K562 (cell line): ENCODE results near the gene SFMBT2. TPM values are rescaled to one million over a fixed set of nuclear protein-coding genes. Genes with fewer than 3 reads are reported as not detected.
"Not testable (repeated sequence)": the region's sequence is repeated elsewhere in the genome, so short reads cannot be mapped to it uniquely, and the experiment has no call there.

Experiments used
- ATAC-seq: fragments of 200-7000 bp; cut with Tn5 transposase; 3 replicates; pipeline ENCODE4 v1.9.1; 2020; ENCODE audit warnings: moderate library complexity
- BruUV-seq: library from RNA; stranded (reverse); fragments of 400-500 nt; replicated peaks from 2 replicates; lab custom pipeline; 2021; lab: Mats Ljungman, UMichigan
- CTCF ChIA-PET: fragments of 300-600 bp; formaldehyde crosslinking; extraction: SDS; loops from one replicate; lab custom pipeline; 2021; ENCODE audit warnings: low intra/inter-chr PET ratio; lab: Yijun Ruan, JAX
- POLR2A ChIA-PET: fragments of 300-600, 350-650 bp; sonication (Branson Sonifier 250); formaldehyde crosslinking; extraction: SDS; loops from one replicate; lab custom pipeline; 2021; ENCODE audit warnings: antibody characterized with exemption, inconsistent platforms; lab: Yijun Ruan, JAX
- DNase-seq, 4 experiments: peaks; one replicate each; pipeline versions ENCODE4 v3.0.0 to v3.0.0-alpha.2; 2011 to 2018; ENCODE audit warnings: low spot score in 3 of 4, mixed read lengths in 3 of 4; ENCODE audit errors: extremely low read depth in 1 of 4
- FAIRE-seq: peaks from 2 replicates; lab custom pipeline; 2011; peaks lifted over from hg19 to GRCh38; lab: Jason Lieb, UNC
- H2AFZ ChIP-seq: 2 replicates; pipeline ENCODE4 v1.6.0; 2011; ENCODE audit warnings: low read depth, low read length, control low read depth, inconsistent platforms
- H3K27ac ChIP-seq: fragments of 200-600 bp; 3 replicates; pipeline ENCODE4 v1.8.0; 2011; ENCODE audit warnings: low read depth, mild to moderate bottlenecking, control low read depth, inconsistent platforms, low read length, moderate library complexity, mixed read lengths; ENCODE audit errors: extremely low read depth
- H3K27me3 ChIP-seq, 2 experiments: fragments of 300-600 bp in 1 of 2; 2 replicates in 1 of 2; 3 replicates in 1 of 2; pipeline versions ENCODE4 v1.6.0 to v1.8.0; 2011; ENCODE audit warnings: inconsistent platforms in 2 of 2, low read length in 2 of 2, mild to moderate bottlenecking in 1 of 2, mixed read lengths in 1 of 2, moderate library complexity in 1 of 2; ENCODE audit not compliant: control insufficient read depth in 2 of 2, insufficient read depth in 2 of 2
- H3K36me3 ChIP-seq: fragments of 300-600 bp; 3 replicates; pipeline ENCODE4 v1.8.0; 2011; ENCODE audit warnings: mild to moderate bottlenecking, low read length, inconsistent platforms; ENCODE audit not compliant: control insufficient read depth, insufficient read depth
- H3K4me1 ChIP-seq, 2 experiments: fragments of 200-600 bp in 1 of 2; replicated peaks in 1 of 2; 2 replicates in 1 of 2; 3 replicates in 1 of 2; pipeline versions ENCODE4 v1.5.1 to v1.8.0; 2011; ENCODE audit warnings: inconsistent platforms in 2 of 2, low read length in 2 of 2, mild to moderate bottlenecking in 1 of 2, mixed read lengths in 1 of 2, moderate library complexity in 1 of 2; ENCODE audit not compliant: control insufficient read depth in 2 of 2, insufficient read depth in 2 of 2
- H3K4me2 ChIP-seq: 2 replicates; pipeline ENCODE4 v1.6.1; 2011; ENCODE audit warnings: low read length, control low read depth, inconsistent platforms, mixed read lengths; ENCODE audit not compliant: insufficient read depth
- H3K4me3 ChIP-seq: fragments of 200-600 bp; sonication (generic), shearing (Covaris generic); 2 replicates; pipeline ENCODE4 v1.5.1; 2016; ENCODE audit warnings: control low read depth, inconsistent platforms
- H3K79me2 ChIP-seq: fragments of 200-600 bp; 3 replicates; pipeline ENCODE4 v1.8.0; 2011; ENCODE audit warnings: low read length, inconsistent platforms; ENCODE audit not compliant: control insufficient read depth, insufficient read depth
- H3K9ac ChIP-seq, 2 experiments: 2 replicates each; pipeline versions ENCODE4 v1.6.0 to v1.6.1; 2011; ENCODE audit warnings: low read depth in 2 of 2, low read length in 2 of 2, control low read depth in 1 of 2, inconsistent platforms in 1 of 2, mild to moderate bottlenecking in 1 of 2, mixed read lengths in 1 of 2; ENCODE audit not compliant: insufficient read depth in 1 of 2
- H3K9me1 ChIP-seq: one replicate; pipeline ENCODE4 v1.6.0; 2011; ENCODE audit warnings: inconsistent platforms, mild to moderate bottlenecking, low read length, moderate library complexity; ENCODE audit not compliant: control insufficient read depth, insufficient read depth
- H3K9me3 ChIP-seq: replicated peaks from 2 replicates; pipeline ENCODE4 v1.5.1; 2011; ENCODE audit warnings: low read depth, low read length, inconsistent platforms; ENCODE audit not compliant: control insufficient read depth, insufficient read depth
- H4K20me1 ChIP-seq: replicated peaks from 2 replicates; pipeline ENCODE4 v1.6.1; 2011; ENCODE audit warnings: low read length, inconsistent platforms, mixed read lengths; ENCODE audit not compliant: control insufficient read depth, insufficient read depth
- FIP1L1 ChIP-seq: fragments of 200-400 bp; formaldehyde crosslinking; IDR thresholded peaks from 2 replicates; pipeline ENCODE4 v1.6.1; 2018; ENCODE audit warnings: mild to moderate bottlenecking, low read depth, low read length; ENCODE audit not compliant: poor library complexity, severe bottlenecking
- JUNB ChIP-seq: fragments of 450-650 bp; formaldehyde crosslinking; conservative IDR thresholded peaks from 2 replicates; pipeline ENCODE4 v1.4.0; 2020; ENCODE audit warnings: mild to moderate bottlenecking
- whole genome bisulfite sequencing: fragments of 100-300 bp; shearing (Covaris generic); methylation state at CpG from one replicate; pipeline ENCODE4 v1.1.6; 2016; ENCODE audit warnings: low coverage, mixed read lengths; ENCODE audit not compliant: insufficient coverage; ENCODE audit errors: missing lambda C conversion rate; 5-methylcytosine and 5-hydroxymethylcytosine counted together
- in situ Hi-C: fragments of 300-500 bp; cut with MboI; formaldehyde crosslinking; loops from 4 replicates; pipeline ENCODE4 v1.15.0; 2018; ENCODE audit warnings: inconsistent platforms, mixed read lengths
- intact Hi-C: fragments of 100-400 bp; cut with micrococcal nuclease; formaldehyde crosslinking; loops from 2 replicates; pipeline ENCODE4 v1.14.2; 2022
- polyA plus RNA-seq, 8 experiments: library from polyadenylated mRNA; depleted of rRNA in 4 of 8; stranded (reverse) in 5 of 8; unstranded in 3 of 8; fragments of >200 nt; fragmentation: Nextera tagmentation in 2 of 8; fragmentation: Illumina TruSeq in 1 of 8; extraction: Ambion mirVana in 2 of 8; extraction: Trizol in 1 of 8; gene quantifications; 2 replicates each; pipeline versions ENCODE4 v1.2.1 to v1.2.3, GENCODE V29; 2011 to 2014; ENCODE audit warnings: inconsistent platforms in 1 of 8, missing spikeins in 1 of 8
- total RNA-seq, 7 experiments: library from RNA; depleted of rRNA in 6 of 7; stranded (reverse); fragments of >200 nt in 6 of 7; fragmentation: Illumina TruSeq in 2 of 7; extraction: Trizol in 2 of 7; gene quantifications; 2 replicates each; pipeline versions ENCODE4 v1.2.1 to v1.2.3, GENCODE V29; 2011 to 2021; ENCODE audit warnings: low replicate concordance in 1 of 7

SFMBT2 gene
- total and polyA plus RNA-seq, 9 of the 15 experiments (the other 6 are each of a cell fraction or from before 2014, with no cell fraction given): 1.2 to 13.6 (median 7.6) TPM

GRCh38 chr10:7388149-7388548 lies 22.7 kb downstream of the SFMBT2 start:
- ATAC-seq, FAIRE-seq, H3K27me3 ChIP-seq, DNase-seq, in situ Hi-C loops, H3K9me1 ChIP-seq, CTCF ChIA-PET, H3K4me3 ChIP-seq, H3K9me3 ChIP-seq, H3K36me3 ChIP-seq, H3K27ac ChIP-seq, BruUV-seq, H2AFZ ChIP-seq, H3K4me2 ChIP-seq, intact Hi-C loops, H3K9ac ChIP-seq: not testable (repeated sequence)
- Histone ChIP-seq H3K79me2 (peaks cover 78% of the 10 kb centered on the region), H3K4me1 (peaks cover 0 to 22% of the 10 kb centered on the region in 2 experiments; a peak in 4 of 5 replicates), H4K20me1 (peaks cover 50% of the 10 kb centered on the region)
- 44% methylated on average over 1 of the region's 1 CpG for WGBS
- POLR2A ChIA-PET: interaction anchor here (0.6 kb wide), 1 partner anchor 8 kb away, joined by 4 read pairs; no protein-coding TSS in a partner anchor

- no peaks in the 10 kb centered on the region for H3K27me3 ChIP-seq
- intact Hi-C loops: no loop called here
- CTCF ChIA-PET: no interaction called here
- H3K9ac ChIP-seq: no peak overlapping the region
- peaks cover 58% of the 10 kb centered on the region for H4K20me1 ChIP-seq
- H3K4me3 ChIP-seq: no peak overlapping the region
- in situ Hi-C loops: no loop called here
- peaks cover 11% of the 10 kb centered on the region for H3K9me1 ChIP-seq
- WGBS: 54% methylated on average over 6 of the region's 7 CpGs
- no peak for FAIRE-seq
- no peaks in the 10 kb centered on the region for H3K9me3 ChIP-seq
- no peak overlapping the region for H2AFZ ChIP-seq
- H3K36me3 ChIP-seq: peaks cover 19% of the 10 kb centered on the region; the same call in 2 of the 3 replicates
- H3K79me2 ChIP-seq: peaks cover 73% of the 10 kb centered on the region
- TF ChIP-seq FIP1L1: no peak
- TF ChIP-seq JUNB: no peak
- peaks cover 0 to 23% of the 10 kb centered on the region in 2 experiments; a peak in 3 of 5 replicates for H3K4me1 ChIP-seq
- no peak for DNase-seq
- POLR2A ChIA-PET: no interaction called here
- no TSS peak for BruUV-seq
- ATAC-seq: no peak
- no peak overlapping the region for H3K27ac ChIP-seq
- no peak overlapping the region for H3K4me2 ChIP-seq
These were observed 25.7 kb downstream of the SFMBT2 start for GRCh38 chr10:7385114-7385513.
